ENCODE measurements around the gene DRD2.

GRCh38 chr11:113386866-113387265 lies 88.3 kb downstream of the DRD2 start:
- TF ChIP-seq RXRA (CRISPR knock-in tag; IDR thresholded peaks at IDR 0.05) = no peak
- TF ChIP-seq RBM22 (optimal IDR thresholded peaks at IDR 0.05; ENCODE audit: low read length) = no peak
